K562 (cell line): Measurements from ENCODE around the gene IGLON5. TPM values are rescaled to one million over a fixed set of nuclear protein-coding genes. Genes with fewer than 3 reads are reported as not detected.

ENCODE experiments used
- ATAC-seq: fragments of 200-7000 bp; cut with Tn5 transposase; 3 replicates; pipeline ENCODE4 v1.9.1; 2020; ENCODE audit warnings: moderate library complexity
- BruUV-seq: library from RNA; stranded (reverse); fragments of 400-500 nt; replicated peaks from 2 replicates; lab custom pipeline; 2021; lab: Mats Ljungman, UMichigan
- CTCF ChIA-PET: fragments of 300-600 bp; formaldehyde crosslinking; extraction: SDS; loops from one replicate; lab custom pipeline; 2021; ENCODE audit warnings: low intra/inter-chr PET ratio; lab: Yijun Ruan, JAX
- POLR2A ChIA-PET: fragments of 300-600, 350-650 bp; sonication (Branson Sonifier 250); formaldehyde crosslinking; extraction: SDS; loops from one replicate; lab custom pipeline; 2021; ENCODE audit warnings: antibody characterized with exemption, inconsistent platforms; lab: Yijun Ruan, JAX
- DNase-seq, 4 experiments: peaks; one replicate each; pipeline versions ENCODE4 v3.0.0 to v3.0.0-alpha.2; 2011 to 2018; ENCODE audit warnings: low spot score in 3 of 4, mixed read lengths in 3 of 4; ENCODE audit errors: extremely low read depth in 1 of 4
- FAIRE-seq: peaks from 2 replicates; lab custom pipeline; 2011; peaks lifted over from hg19 to GRCh38; lab: Jason Lieb, UNC
- H2AFZ ChIP-seq: 2 replicates; pipeline ENCODE4 v1.6.0; 2011; ENCODE audit warnings: low read depth, low read length, control low read depth, inconsistent platforms
- H3K27ac ChIP-seq: fragments of 200-600 bp; 3 replicates; pipeline ENCODE4 v1.8.0; 2011; ENCODE audit warnings: low read depth, mild to moderate bottlenecking, control low read depth, inconsistent platforms, low read length, moderate library complexity, mixed read lengths; ENCODE audit errors: extremely low read depth
- H3K27me3 ChIP-seq, 2 experiments: fragments of 300-600 bp in 1 of 2; 2 replicates in 1 of 2; 3 replicates in 1 of 2; pipeline versions ENCODE4 v1.6.0 to v1.8.0; 2011; ENCODE audit warnings: inconsistent platforms in 2 of 2, low read length in 2 of 2, mild to moderate bottlenecking in 1 of 2, mixed read lengths in 1 of 2, moderate library complexity in 1 of 2; ENCODE audit not compliant: control insufficient read depth in 2 of 2, insufficient read depth in 2 of 2
- H3K36me3 ChIP-seq: fragments of 300-600 bp; 3 replicates; pipeline ENCODE4 v1.8.0; 2011; ENCODE audit warnings: mild to moderate bottlenecking, low read length, inconsistent platforms; ENCODE audit not compliant: control insufficient read depth, insufficient read depth
- H3K4me1 ChIP-seq, 2 experiments: fragments of 200-600 bp in 1 of 2; replicated peaks in 1 of 2; 2 replicates in 1 of 2; 3 replicates in 1 of 2; pipeline versions ENCODE4 v1.5.1 to v1.8.0; 2011; ENCODE audit warnings: inconsistent platforms in 2 of 2, low read length in 2 of 2, mild to moderate bottlenecking in 1 of 2, mixed read lengths in 1 of 2, moderate library complexity in 1 of 2; ENCODE audit not compliant: control insufficient read depth in 2 of 2, insufficient read depth in 2 of 2
- H3K4me2 ChIP-seq: 2 replicates; pipeline ENCODE4 v1.6.1; 2011; ENCODE audit warnings: low read length, control low read depth, inconsistent platforms, mixed read lengths; ENCODE audit not compliant: insufficient read depth
- H3K4me3 ChIP-seq: fragments of 200-600 bp; sonication (generic), shearing (Covaris generic); 2 replicates; pipeline ENCODE4 v1.5.1; 2016; ENCODE audit warnings: control low read depth, inconsistent platforms
- H3K79me2 ChIP-seq: fragments of 200-600 bp; 3 replicates; pipeline ENCODE4 v1.8.0; 2011; ENCODE audit warnings: low read length, inconsistent platforms; ENCODE audit not compliant: control insufficient read depth, insufficient read depth
- H3K9ac ChIP-seq, 2 experiments: 2 replicates each; pipeline versions ENCODE4 v1.6.0 to v1.6.1; 2011; ENCODE audit warnings: low read depth in 2 of 2, low read length in 2 of 2, control low read depth in 1 of 2, inconsistent platforms in 1 of 2, mild to moderate bottlenecking in 1 of 2, mixed read lengths in 1 of 2; ENCODE audit not compliant: insufficient read depth in 1 of 2
- H3K9me1 ChIP-seq: one replicate; pipeline ENCODE4 v1.6.0; 2011; ENCODE audit warnings: inconsistent platforms, mild to moderate bottlenecking, low read length, moderate library complexity; ENCODE audit not compliant: control insufficient read depth, insufficient read depth
- H3K9me3 ChIP-seq: replicated peaks from 2 replicates; pipeline ENCODE4 v1.5.1; 2011; ENCODE audit warnings: low read depth, low read length, inconsistent platforms; ENCODE audit not compliant: control insufficient read depth, insufficient read depth
- H4K20me1 ChIP-seq: replicated peaks from 2 replicates; pipeline ENCODE4 v1.6.1; 2011; ENCODE audit warnings: low read length, inconsistent platforms, mixed read lengths; ENCODE audit not compliant: control insufficient read depth, insufficient read depth
- BCOR ChIP-seq: fragments of 450-650 bp; IDR thresholded peaks from 2 replicates; pipeline ENCODE4 v1.6.1; 2016
- CBX3 ChIP-seq, 2 experiments: IDR thresholded peaks; 1 replicate in 1 of 2; 2 replicates in 1 of 2; pipeline ENCODE4 v1.6.1; 2012; ENCODE audit warnings: inconsistent platforms in 2 of 2, low read length in 2 of 2, borderline replicate concordance in 1 of 2, control low read depth in 1 of 2
- MECOM ChIP-seq: fragments of 250-450 bp; sonication (Bioruptor Pico); IDR thresholded peaks from 2 replicates; pipeline ENCODE4 v1.8.0; 2022; ENCODE audit warnings: inconsistent platforms
- MLX ChIP-seq, 2 experiments: fragments of 450-650 bp in 1 of 2; sonication (generic) in 1 of 2; formaldehyde crosslinking; conservative IDR thresholded peaks; 2 replicates each; pipeline versions ENCODE4 v1.4.0 to v1.8.1; 2020 to 2022; ENCODE audit warnings: mild to moderate bottlenecking in 1 of 2, missing genetic modification reagents in 1 of 2
- OTX1 ChIP-seq: fragments of 450-650 bp; formaldehyde crosslinking; IDR thresholded peaks from 2 replicates; pipeline ENCODE4 v1.4.0; 2022; ENCODE audit warnings: mild to moderate bottlenecking
- PTBP1 ChIP-seq: fragments of 200-400 bp; formaldehyde crosslinking; IDR thresholded peaks from 2 replicates; pipeline ENCODE4 v1.6.1; 2017; ENCODE audit warnings: low read depth, low read length
- RBBP5 ChIP-seq: fragments of 200-600 bp; sonication (generic); IDR thresholded peaks from 2 replicates; pipeline ENCODE4 v1.6.1; 2012; ENCODE audit warnings: borderline replicate concordance, mild to moderate bottlenecking, low read length, control low read depth, inconsistent platforms; ENCODE audit not compliant: insufficient read depth, poor library complexity, severe bottlenecking
- RBM25 ChIP-seq: fragments of 200-400 bp; formaldehyde crosslinking; IDR thresholded peaks from 2 replicates; pipeline ENCODE4 v1.6.1; 2018; ENCODE audit warnings: low read length, low read depth, moderate library complexity; ENCODE audit not compliant: severe bottlenecking
- SOX6 ChIP-seq: fragments of 450-650 bp; IDR thresholded peaks from 2 replicates; pipeline ENCODE4 v1.6.1; 2014; ENCODE audit warnings: mild to moderate bottlenecking
- ZNF316 ChIP-seq: fragments of 450-650 bp; IDR thresholded peaks from 2 replicates; pipeline ENCODE4 v1.6.1; 2016
- WGBS: fragments of 100-300 bp; shearing (Covaris generic); methylation state at CpG from one replicate; pipeline ENCODE4 v1.1.6; 2016; ENCODE audit warnings: low coverage, mixed read lengths; ENCODE audit not compliant: insufficient coverage; ENCODE audit errors: missing lambda C conversion rate; 5-methylcytosine and 5-hydroxymethylcytosine counted together
- in situ Hi-C: fragments of 300-500 bp; cut with MboI; formaldehyde crosslinking; loops from 4 replicates; pipeline ENCODE4 v1.15.0; 2018; ENCODE audit warnings: inconsistent platforms, mixed read lengths
- intact Hi-C: fragments of 100-400 bp; cut with micrococcal nuclease; formaldehyde crosslinking; loops from 2 replicates; pipeline ENCODE4 v1.14.2; 2022
- polyA plus RNA-seq, 8 experiments: library from polyadenylated mRNA; depleted of rRNA in 4 of 8; stranded (reverse) in 5 of 8; unstranded in 3 of 8; fragments of >200 nt; fragmentation: Nextera tagmentation in 2 of 8; fragmentation: Illumina TruSeq in 1 of 8; extraction: Ambion mirVana in 2 of 8; extraction: Trizol in 1 of 8; gene quantifications; 2 replicates each; pipeline versions ENCODE4 v1.2.1 to v1.2.3, GENCODE V29; 2011 to 2014; ENCODE audit warnings: inconsistent platforms in 1 of 8, missing spikeins in 1 of 8
- total RNA-seq, 7 experiments: library from RNA; depleted of rRNA in 6 of 7; stranded (reverse); fragments of >200 nt in 6 of 7; fragmentation: Illumina TruSeq in 2 of 7; extraction: Trizol in 2 of 7; gene quantifications; 2 replicates each; pipeline versions ENCODE4 v1.2.1 to v1.2.3, GENCODE V29; 2011 to 2021; ENCODE audit warnings: low replicate concordance in 1 of 7
- TF ChIP-seq, protein P1 (sequence below): fragments of 250-450 bp; sonication (Bioruptor Pico); IDR thresholded peaks from 2 replicates; pipeline ENCODE4 v1.8.0; 2022; ENCODE audit warnings: inconsistent platforms

IGLON5 gene
- total and polyA plus RNA-seq, 9 of the 15 experiments (the other 6 are each of a cell fraction or from before 2014, with no cell fraction given), result 0.03 to 0.22 (median 0.14) TPM; not detected in 2

DNA sequence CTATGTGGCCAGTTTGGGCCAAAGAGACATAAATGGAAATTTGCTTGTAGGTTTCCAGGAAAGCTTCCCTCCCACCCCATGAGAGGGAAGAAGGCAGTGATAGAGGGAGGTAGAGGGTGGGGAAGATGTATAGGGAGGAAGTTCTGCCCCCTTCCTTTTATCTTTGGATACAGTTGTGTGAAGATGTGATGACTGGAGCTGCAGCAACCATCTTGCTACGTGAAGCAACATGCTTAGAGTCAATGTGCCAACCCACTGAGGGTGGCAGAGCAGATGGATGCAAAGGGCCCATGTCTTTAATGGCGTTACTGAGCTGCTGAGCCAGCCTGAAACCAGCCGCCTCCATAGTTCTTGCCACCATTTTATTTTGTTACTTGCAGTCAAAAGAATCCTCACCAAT is 19.7 kb downstream of the IGLON5 start:
- no peaks in the 10 kb centered on the region for H3K36me3 ChIP-seq
- H3K9me1 ChIP-seq, result no peaks in the 10 kb centered on the region
- H3K4me3 ChIP-seq, result no peak overlapping the region
- BruUV-seq, result no TSS peak
- H3K79me2 ChIP-seq, result no peaks in the 10 kb centered on the region
- in situ Hi-C loops (no loop called here), intact Hi-C loops (no loop called here)
- TF ChIP-seq BCOR, result peak; percentile 59; the same call in 1 of the 2 replicates
- no peak for TF ChIP-seq PTBP1
- peak; percentile 73 for TF ChIP-seq RBM25
- DNase-seq (no peak), ATAC-seq (no peak), FAIRE-seq (no peak)
- H4K20me1 ChIP-seq, result no peaks in the 10 kb centered on the region
- H3K4me2 ChIP-seq, result no peak overlapping the region
- H3K27ac ChIP-seq, result no peak overlapping the region
- peaks cover 0 to 1% of the 10 kb centered on the region in 2 experiments; a peak in 2 of 5 replicates for H3K27me3 ChIP-seq
- H3K4me1 ChIP-seq, result peaks cover 4 to 17% of the 10 kb centered on the region in 2 experiments; a peak in 3 of 5 replicates
- H3K9ac ChIP-seq, result no peak overlapping the region
- ChIA-PET POLR2A (no interaction called here), CTCF (no interaction called here)
- 50% methylated on average over 3 of the region's 3 CpGs for WGBS
- no peaks in the 10 kb centered on the region for H3K9me3 ChIP-seq
- H2AFZ ChIP-seq, result no peak overlapping the region

GRCh38 chr19:51331716-51332115 is 20.3 kb downstream of the IGLON5 start:
- POLR2A ChIA-PET, result interaction anchor here (0.9 kb wide), 1 partner anchor 10 kb away, joined by 4 read pairs; no protein-coding TSS in a partner anchor
- 48% methylated on average over 6 of the region's 6 CpGs for WGBS

More at GRCh38 chr19:51331716-51332115, 20.3 kb downstream of the IGLON5 start:
- in situ Hi-C loops, result no loop called here
- Histone ChIP-seq H3K4me3 (no peak overlapping the region), H3K27ac (no peak overlapping the region), H4K20me1 (no peaks in the 10 kb centered on the region), H2AFZ (no peak overlapping the region), H3K27me3 (no peaks in the 10 kb centered on the region), H3K4me1 (peaks cover 4 to 14% of the 10 kb centered on the region in 2 experiments; a peak in 3 of 5 replicates), H3K4me2 (no peak overlapping the region), H3K9ac (no peak overlapping the region), H3K79me2 (no peaks in the 10 kb centered on the region), H3K36me3 (no peaks in the 10 kb centered on the region), H3K9me3 (no peaks in the 10 kb centered on the region), H3K9me1 (no peaks in the 10 kb centered on the region)
- intact Hi-C loops, result no loop called here
- TF ChIP-seq, protein P1, sequence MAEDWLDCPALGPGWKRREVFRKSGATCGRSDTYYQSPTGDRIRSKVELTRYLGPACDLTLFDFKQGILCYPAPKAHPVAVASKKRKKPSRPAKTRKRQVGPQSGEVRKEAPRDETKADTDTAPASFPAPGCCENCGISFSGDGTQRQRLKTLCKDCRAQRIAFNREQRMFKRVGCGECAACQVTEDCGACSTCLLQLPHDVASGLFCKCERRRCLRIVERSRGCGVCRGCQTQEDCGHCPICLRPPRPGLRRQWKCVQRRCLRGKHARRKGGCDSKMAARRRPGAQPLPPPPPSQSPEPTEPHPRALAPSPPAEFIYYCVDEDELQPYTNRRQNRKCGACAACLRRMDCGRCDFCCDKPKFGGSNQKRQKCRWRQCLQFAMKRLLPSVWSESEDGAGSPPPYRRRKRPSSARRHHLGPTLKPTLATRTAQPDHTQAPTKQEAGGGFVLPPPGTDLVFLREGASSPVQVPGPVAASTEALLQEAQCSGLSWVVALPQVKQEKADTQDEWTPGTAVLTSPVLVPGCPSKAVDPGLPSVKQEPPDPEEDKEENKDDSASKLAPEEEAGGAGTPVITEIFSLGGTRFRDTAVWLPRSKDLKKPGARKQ (CRISPR knock-in tag), result no peak
- no peak for TF ChIP-seq OTX1 (CRISPR knock-in tag)
- no peak for TF ChIP-seq CBX3 (IDR thresholded peaks at IDR 0.05; ENCODE audit: borderline replicate concordance in 1 of 2, low read length in 2 of 2)
- no peak for TF ChIP-seq MECOM (CRISPR knock-in tag)
- no peak for TF ChIP-seq SOX6
- no peak for TF ChIP-seq ZNF316
- TF ChIP-seq RBBP5, result no peak
- no peak for TF ChIP-seq MLX (CRISPR knock-in tag; conservative IDR thresholded peaks at IDR 0.05)
- ATAC-seq (no peak), FAIRE-seq (no peak), DNase-seq (no peak)
- CTCF ChIA-PET, result no interaction called here
- BruUV-seq, result no TSS peak
